GM11168 (cell line): ENCODE measurements around the gene TSC22D1.

Source experiments
- in situ Hi-C: fragments of 300-500 bp; cut with MboI; formaldehyde crosslinking; loops from one replicate; pipeline ENCODE4 v1.12.0; 2022; ENCODE audit warnings: low sequenced_read_pairs; ENCODE audit not compliant: unreplicated experiment

TSC22D1 gene

DNA sequence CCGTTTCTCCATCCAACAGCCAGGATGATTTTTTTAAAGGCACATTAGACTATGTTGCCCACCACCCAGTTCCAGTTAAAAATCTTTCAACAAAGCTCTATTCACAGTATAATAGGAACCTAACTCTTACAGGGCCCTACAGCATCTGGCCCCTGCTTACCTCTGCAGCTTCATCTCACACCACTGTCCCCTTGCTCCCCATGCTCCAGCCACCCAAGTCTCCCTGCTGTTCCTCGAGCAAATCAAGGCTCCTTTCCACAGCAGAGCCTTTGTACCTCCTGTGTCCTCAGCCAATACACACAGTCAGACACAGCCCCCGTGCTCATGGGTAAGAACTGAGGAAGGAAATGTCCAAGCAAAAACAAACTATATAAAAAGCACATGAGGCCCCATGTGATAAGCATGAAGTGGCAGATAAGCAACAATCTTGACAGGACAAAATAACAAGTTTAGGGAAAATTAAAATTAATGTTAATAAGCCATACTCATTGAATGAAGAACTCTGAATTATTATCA lies 67.5 kb downstream of the TSC22D1 start:
- in situ Hi-C loops: no loop called here

DNA sequence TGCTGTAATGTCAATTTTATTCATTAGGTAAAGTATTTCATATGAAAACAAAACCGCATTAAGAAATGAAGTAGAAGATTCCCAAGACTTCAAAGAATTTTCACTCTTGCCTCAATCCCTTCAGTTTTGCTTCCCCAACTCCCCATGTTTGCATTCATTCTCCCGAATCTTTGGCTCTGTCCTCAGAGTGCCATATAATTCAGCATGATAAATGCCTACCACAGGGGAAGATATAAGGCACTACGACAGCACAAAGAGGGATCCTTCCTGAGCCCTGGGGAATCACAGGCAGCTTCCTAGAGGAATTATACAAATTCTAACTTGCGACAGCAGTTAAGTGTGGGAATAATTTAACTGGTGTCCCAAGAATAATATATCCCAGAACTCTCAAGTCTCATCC lies 68.5 kb downstream of the TSC22D1 start:
- in situ Hi-C loops: no loop called here

DNA sequence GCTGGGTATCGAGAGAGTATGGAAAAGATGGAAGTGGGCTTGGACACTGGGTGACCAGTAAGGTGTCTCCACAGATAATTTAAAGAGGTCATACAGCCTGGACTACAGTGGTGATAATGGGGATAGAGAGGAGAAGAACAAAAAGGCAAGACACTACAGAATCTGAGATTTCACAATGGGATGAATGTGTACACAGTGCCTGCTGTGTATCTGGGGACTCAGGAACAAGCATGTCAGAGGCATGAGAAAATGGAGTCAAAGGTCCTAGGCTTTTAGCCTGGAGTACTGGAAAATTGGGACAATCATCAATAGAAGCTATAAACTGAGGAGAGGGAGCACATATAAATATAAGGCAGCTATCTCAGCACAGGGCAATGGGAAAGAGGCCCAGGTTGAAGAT lies 69.4 kb downstream of the TSC22D1 start:
- in situ Hi-C loops: no loop called here

DNA sequence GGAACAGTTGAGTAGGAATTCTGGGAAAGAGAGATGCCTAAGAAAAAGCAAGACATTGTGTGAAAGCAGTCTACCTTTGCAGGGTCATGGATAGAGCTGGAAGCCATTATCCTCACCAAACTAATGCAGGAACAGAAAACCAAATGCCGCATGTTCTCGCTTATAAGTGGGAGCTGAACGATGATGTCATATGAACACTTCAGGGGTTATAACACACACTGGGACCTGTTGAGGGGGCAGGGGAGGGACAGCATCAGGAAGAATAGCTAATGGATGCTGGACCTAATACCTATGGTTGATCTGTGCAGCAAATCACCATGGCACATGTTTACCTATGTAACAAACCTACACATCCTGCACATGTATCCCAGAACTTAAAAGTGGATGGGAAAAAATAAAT lies 69.9 kb downstream of the TSC22D1 start:
- in situ Hi-C loops: no loop called here

DNA sequence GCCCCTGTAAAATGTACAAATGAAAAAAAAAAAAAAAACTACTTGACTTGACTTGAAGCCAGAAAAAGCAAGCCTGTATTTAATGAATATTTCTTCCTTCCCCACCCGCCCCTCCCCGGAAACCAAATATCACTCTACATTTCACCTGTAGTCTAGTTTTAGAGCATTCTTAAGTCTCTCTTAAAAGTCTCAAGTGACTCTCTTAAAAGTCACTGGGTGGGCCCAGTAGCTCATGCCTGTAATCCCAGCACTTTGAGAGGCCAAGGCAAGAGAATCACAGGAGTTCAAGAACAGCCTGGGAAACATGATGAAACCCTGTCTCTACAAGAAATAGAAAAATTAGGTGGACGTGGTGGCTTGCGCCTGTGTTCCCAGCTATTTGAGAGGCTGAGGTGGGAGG lies 72.0 kb downstream of the TSC22D1 start:
- in situ Hi-C loops: no loop called here

DNA sequence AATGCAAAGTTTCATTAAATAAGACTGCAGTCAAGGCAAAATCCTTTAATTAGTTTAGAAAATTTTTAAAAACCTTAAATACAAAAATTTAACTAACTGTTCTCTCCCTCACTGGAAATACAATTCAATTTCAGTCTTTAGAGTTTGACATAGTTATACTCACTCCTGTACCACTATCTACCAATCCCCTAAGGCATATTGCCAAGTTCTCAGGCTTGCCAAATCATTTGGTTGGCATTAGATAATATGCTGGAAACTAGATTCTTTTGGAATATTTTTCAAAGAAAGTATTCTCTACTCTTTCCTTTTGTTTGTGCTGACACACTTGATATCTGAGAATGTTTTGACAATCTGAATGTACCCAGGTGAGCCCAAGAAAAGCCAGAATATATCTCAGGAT lies 77.2 kb downstream of the TSC22D1 start:
- in situ Hi-C loops: no loop called here

DNA sequence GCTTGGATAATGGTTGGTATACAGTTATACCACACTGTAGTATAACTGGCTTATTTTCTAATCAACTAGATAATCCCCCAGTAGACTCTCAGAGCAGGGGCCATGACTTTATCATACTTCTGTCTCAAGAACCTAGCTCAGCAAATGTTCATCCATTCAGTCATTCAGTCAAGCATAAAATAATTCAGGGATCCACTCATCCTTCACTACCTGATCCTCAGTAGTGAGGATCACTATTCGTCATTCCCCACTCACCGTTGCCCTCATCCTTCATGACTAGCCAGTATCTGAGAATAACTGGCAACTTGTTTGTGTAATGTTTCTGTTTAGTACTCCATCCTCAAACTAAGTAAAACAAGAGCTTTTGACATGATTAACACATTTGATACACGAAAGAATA lies 77.6 kb downstream of the TSC22D1 start:
- in situ Hi-C loops: no loop called here

DNA sequence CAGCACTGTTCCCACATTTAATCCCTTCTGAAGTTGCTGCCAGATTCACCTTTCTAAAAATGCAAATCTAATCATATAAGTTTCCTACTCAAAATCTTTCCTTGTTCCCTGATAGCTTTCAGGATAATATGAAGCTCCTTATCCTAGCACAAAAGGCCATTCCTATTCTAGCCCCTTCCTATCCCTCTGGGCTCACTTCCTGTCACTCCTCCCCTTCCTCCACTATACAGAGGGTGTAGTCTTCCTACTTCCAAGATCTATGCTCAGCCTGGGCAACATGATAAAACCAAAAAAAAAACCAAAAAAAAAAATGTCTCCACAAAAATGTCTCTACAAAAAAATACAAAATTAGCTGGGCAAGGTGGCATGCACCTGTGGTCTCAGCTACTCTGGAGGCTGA lies 78.3 kb downstream of the TSC22D1 start:
- in situ Hi-C loops: no loop called here

DNA sequence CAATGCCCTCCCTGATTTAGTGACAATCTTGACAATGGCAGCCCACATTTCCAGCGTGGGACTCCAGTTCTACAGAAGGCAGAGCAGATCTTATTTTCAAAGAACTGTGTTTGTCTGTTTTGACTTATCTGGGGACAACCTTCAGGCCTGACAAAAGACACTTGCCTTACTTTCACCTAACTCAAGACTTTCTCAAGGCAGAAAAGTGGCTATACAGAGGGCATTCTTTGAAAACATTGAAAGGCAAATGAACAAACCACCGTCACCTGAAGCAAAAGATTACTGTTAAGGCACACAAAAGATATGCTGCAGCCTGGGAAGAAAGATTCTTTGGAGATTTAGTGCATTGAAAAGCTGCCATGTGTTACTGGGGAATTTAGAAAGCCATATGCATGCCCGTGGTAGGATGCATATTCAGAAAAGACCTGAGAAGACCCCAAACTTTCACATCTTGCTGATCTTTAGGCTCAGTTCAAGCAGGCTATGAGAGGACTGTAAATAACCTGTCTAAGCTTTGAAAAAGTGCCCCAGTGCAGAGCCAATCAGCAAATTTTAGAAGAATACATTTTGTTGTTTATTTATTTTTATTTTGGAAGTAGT lies 82.8 kb downstream of the TSC22D1 start:
- in situ Hi-C loops: no loop called here

DNA sequence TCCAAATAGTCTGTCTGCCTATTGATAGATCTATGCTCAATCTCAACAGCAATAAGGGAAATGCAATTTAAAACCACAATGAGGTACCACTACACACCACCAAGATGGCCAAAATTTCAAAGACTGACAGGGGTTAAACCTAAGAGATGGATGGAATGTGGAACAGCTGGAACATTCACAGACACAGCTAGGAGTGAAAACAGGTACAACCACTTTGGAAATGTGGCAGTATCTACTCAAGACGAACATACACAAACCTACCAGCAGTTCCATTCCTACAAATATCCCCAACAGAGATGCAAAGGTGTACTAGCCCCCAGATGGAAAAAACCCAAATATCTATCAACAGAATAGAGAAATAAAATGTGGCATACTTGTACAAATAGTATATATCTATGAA lies 86.4 kb downstream of the TSC22D1 start:
- in situ Hi-C loops: loop anchor here (10.0 kb wide), 1 partner anchor 485 kb away; no protein-coding TSS in a partner anchor

DNA sequence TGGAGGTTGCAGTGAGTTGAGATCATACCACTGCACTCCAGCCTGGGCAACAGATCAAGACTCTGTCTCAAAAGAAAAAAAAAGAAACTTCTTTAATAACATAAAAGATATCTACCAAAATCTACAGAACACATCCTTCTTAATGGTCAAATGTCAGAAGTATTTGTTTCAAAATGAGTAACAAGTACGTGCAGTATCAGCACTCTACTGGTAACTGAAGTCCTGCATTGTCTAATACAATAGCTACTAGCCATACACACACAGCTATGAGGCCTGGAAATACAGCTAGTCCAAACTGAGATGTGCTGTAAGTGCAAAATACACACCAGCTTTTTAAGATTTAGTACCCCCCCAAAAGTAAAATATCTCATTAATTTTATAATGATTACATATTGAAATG lies 88.1 kb downstream of the TSC22D1 start:
- in situ Hi-C loops: loop anchor here (10.0 kb wide), 1 partner anchor 487 kb away; no protein-coding TSS in a partner anchor

DNA sequence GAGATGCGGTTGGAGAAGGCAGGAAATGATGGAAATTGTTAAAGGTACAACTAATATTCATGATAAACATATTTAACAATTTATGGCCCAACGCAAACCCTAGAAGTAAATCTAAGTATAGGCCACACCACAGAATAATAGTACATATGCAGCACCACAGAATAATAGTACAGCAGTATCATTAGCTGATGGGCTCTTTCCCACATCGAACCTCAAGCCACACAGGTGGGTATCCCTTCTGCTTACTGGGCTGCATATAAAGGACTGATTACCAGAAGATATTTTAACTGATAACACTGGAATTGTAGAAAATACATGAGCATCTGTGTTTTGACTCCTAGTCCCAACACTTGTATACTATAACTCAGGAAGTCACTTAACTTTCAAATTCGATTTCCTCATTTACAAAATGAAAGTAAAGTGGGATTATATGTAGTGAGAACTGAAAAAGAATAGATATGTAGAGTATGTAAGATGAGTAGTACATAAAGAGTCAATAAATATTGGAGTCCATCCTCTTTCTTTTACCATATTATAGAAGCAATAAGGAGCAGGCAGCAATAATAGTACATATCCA lies 91.5 kb downstream of the TSC22D1 start:
- in situ Hi-C loops: loop anchor here (10.0 kb wide), 1 partner anchor 490 kb away; no protein-coding TSS in a partner anchor

DNA sequence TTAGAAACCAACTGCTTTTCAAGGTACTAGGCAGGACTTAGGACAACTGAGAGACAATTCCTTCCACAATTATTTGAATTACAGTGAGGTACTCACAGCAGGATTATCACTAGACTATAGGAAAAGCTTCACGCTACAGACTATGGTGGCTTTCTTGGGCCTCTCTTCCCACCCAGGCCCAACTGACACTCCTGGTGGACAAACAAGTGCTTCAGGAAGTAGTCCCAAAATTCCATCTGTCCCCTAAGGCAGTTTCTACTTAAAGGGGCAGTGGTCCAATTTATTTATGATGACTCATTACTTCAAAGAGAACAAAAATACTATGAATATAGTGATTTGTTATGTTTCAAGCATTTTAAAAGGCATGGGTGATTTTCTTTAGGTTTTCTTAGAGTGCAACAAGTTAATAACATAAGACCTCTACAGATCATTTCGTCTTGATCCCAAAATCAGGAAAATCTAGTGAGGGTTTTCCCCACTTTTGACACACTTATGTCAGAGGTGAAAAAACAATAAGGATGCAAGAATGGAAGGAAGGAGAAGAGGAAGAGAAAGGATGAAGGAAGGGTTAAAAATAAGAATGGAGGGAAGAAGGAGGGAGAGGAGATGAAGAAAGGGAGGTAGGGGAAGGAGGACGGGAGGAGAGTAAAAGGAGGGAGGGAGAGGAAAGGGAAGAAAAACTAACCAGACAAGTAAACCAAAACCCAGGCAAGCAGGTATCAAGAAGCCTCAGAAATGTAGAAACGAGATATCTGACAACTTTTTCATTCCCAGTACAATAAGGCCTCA lies 101.8 kb downstream of the TSC22D1 start:
- in situ Hi-C loops: no loop called here

DNA sequence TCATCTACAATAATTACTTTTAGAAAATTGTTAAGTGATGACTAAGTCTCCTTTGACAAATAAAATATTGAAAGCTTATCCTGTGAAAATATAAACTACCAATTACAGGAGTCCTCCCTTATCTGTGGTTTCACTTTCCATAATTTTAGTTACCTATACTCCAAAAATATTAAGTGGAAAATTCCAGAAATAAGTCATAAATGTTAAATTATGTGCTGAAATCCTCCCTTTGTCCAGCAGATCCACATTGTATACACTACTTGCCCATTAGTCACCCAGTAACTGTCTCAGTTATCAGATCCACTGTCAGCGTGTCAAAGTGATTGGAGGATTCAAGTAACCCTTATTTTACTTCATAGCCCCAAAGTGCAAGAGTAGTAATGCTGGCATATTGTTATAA lies 104.4 kb downstream of the TSC22D1 start:
- in situ Hi-C loops: no loop called here

DNA sequence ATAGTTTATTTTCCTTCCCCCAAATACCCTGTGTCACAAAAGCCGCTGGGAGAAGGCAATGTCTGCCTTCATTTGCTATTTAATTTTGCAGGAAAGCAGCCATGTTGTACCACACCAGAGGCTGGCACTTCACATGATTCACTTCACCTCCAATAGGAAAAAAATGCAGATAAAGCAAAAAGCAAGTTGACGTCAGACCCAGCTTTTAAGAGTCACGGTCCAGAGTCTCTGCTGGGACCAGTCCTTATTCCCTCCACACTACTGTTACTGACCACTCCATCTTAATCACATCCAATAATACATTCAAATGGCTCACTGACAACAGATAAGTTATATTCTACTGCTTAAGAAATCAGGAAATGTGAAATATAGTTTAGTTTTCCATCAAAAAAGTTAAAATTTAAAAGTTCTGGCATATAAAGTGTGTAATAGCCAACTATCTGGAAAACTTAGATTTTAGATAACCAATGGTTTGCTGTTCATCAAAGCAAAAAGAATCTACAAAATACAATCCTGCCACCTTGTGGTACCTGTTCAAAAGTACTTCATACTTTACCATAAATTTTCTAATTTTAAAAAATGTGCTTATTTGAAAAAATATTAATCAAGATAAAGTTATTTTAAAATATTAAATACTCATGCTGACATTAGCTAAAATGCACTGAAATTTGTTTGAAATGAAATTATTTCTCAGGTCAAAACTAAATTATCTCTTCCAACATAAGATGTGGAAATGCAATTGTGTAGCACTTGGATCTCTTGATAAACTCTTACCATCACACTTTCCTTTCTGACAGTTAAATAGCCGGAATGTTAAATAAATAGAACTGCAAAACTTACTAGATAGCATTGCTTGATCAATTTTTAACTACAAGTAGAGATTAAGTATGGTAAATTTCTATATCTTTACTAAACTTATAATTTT lies 105.2 kb downstream of the TSC22D1 start:
- in situ Hi-C loops: no loop called here

DNA sequence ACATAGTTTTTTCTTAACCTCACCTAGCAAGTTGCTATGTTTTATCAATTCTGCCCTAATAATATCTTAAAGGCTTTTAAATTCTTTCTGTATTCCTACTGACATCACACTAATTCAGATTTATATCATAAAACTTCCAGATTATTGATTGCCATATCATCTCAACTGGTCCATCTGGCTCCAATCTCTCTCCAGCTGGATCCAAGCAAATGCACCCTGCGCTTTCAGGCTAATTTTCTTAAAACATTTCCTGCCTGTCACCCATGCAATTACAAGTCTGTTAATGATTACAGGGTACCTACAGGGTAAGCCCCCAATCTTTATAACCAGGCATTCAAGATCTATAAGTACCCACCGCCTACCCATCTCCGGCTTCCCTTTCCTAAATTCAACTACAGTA lies 107.3 kb downstream of the TSC22D1 start:
- in situ Hi-C loops: no loop called here

DNA sequence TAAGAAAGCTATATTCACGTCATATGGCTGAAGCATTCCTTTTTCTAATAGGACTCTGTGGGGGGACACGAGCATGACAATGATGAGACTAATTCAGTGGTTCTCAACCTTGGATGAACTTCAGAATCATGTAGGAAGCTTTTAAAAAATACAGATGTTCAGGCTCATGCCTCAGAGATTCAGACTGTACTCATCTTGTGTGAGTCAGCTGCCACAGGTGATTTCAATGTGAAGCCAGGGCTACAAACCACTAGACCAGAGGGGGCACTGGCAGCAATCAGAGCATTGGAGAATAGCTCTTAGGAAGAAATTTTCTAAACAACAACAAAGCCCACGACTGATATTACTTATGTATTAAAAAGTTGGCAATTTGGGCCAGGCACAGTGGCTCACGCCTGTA lies 110.8 kb downstream of the TSC22D1 start:
- in situ Hi-C loops: no loop called here

DNA sequence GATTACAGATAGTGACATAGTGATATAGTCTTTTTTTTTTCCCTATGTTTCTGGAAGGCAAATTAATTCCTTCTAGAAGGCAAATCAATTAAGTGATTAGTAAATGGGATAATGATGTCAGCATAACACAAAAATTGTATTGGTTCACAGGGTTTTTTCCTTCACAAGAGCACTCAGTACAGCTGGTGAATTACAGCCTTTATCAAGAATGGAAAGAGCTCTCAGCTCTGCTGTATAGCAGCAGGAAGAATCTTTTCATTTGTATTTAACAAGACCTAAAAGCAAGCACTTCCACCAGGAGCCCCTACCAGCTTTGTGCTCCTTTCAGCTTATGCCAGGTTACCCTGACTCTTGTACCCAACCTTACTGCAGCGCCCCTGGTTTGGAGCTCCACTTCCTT lies 111.7 kb downstream of the TSC22D1 start:
- in situ Hi-C loops: no loop called here

DNA sequence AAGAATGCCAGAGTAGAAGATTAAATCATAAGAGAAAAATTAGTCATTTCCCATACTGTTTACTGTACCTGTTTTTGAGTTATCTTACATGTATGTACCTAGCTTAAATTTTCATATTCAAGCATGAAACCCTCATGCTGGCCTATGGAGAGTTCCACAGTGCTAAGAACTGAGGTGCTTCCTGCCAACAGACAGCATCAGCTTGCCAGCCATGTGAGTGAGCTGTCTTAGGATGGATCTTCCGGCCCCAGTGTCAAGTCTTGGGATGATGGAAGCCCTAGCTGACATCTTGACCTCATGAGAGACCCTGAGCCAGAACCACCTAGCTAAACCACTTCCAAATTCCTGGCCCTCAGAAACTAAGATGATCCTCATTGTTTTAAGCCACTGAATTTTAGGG lies 112.4 kb downstream of the TSC22D1 start:
- in situ Hi-C loops: no loop called here

DNA sequence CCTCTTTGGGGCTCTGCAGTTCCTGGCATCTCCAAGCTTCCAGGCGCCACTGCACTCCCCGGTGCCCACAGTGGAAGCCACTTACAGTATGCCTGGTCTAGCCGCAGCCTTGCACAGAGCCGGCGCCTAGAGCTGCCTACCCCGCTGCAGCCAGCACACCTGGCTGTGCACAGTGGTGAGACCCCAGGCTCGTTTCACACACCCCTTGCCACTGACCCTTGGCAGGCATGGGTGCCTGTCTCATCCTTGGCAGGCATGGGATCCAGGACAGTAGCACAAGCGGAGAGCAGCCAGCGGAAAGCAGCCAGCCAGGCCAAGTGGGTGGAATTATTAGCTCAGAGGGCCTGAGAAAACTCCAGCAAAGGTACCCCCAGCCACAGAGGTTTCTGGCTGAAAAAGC lies 116.5 kb downstream of the TSC22D1 start:
- in situ Hi-C loops: no loop called here
